SH-SY5Y (cell line): ENCODE data around the gene THSD7A.

Experiments
- GATA2 ChIP-seq: IDR thresholded peaks from 2 replicates; pipeline ENCODE4 v1.6.1; 2011; ENCODE audit warnings: mild to moderate bottlenecking, low read depth, low read length
- GATA3 ChIP-seq: IDR thresholded peaks from 2 replicates; pipeline ENCODE4 v1.6.1; 2011; ENCODE audit warnings: low read depth, mild to moderate bottlenecking, low read length, moderate library complexity

DNA sequence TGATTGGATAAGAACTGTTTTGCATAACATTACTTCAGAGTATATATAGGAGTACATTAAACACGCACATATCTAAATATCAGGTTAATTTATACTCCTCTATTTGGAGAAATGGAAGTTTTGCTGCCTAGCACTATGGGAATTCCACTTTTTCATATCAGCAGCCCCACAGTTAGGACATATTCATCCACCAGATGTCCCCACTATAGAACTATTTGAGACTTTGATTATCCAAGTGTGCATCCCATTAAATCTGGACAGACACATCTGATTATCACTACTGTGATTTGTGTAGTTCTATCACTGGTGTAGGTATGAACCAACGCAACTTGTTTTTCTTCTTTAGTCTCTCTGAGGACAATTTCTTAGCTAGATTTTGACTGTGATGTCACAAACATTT lies 345.7 kb downstream of the THSD7A start:
- TF ChIP-seq GATA2 (no peak), GATA3 (no peak)
